H4 (cell line): ENCODE data around the gene KCNQ2. TPM values are rescaled to one million over a fixed set of nuclear protein-coding genes. Genes with fewer than 3 reads are reported as not detected.

Source experiments
- DNase-seq: peaks from one replicate; pipeline ENCODE4 v3.0.0-alpha.2; 2015; ENCODE audit warnings: low spot score
- total RNA-seq: library from RNA; depleted of rRNA; stranded (reverse); fragments of >200 nt; shearing (Covaris generic); gene quantifications from 2 replicates; pipeline ENCODE4 v1.2.3, GENCODE V29; 2014

Gene KCNQ2
- total RNA-seq, 1 experiment from 2014 or later: 6.6 TPM

DNA sequence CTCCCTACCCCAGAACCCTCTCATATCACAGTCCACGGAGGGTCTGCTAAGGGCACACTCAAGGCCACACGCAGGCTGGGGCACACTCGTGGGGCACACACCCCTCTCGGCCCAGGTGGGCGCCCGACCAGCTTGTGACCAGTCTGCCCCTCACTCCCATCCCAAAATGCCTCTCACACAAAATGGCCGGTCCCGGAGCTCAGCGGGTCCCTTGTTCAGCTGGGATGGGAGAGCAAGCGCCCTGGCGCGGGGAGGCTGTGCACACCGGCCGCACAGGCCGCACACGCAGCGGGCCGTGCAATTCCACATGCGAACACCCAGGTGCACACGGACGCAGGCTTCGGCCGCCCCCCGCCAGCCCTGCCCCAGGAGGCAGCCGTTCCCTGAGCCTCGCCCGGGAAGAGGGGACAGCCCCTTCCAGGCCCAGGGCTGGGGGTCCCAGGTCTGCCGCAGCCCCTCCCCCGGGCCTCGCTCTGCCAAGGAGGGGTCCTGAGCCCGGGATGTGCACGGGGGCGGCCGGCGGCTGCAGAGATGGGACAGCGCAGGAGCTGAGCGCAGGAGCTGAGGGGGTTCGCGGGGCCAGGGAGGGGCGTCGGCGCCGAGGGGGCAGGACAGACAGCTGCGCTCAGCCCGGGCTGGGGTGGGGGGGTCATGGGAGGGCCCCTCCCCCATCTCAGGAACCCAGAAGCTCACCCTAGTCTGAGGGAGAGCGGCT, 1.3 kb downstream of the KCNQ2 start:
- DNase-seq: no peak

DNA sequence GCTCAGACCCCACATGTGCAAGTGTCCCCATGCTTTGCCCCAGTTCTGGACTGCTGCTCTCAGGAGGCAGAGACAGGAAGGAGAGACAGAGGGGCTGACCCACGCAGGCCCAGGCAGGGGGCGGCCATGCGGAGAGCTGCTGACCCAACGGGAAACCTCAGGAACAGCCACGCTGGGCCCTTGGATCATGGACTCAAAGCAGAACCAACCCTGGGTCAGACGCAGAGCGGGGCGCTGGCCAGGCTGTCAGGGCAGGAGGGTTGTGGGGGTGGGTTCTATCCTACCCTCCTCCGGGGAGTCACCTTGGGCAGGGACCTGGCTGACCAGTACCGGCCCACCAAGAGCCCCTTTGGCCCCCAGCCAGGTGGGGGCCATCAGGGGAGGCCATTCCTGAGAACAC, 2.0 kb downstream of the KCNQ2 start:
- DNase-seq: no peak

DNA sequence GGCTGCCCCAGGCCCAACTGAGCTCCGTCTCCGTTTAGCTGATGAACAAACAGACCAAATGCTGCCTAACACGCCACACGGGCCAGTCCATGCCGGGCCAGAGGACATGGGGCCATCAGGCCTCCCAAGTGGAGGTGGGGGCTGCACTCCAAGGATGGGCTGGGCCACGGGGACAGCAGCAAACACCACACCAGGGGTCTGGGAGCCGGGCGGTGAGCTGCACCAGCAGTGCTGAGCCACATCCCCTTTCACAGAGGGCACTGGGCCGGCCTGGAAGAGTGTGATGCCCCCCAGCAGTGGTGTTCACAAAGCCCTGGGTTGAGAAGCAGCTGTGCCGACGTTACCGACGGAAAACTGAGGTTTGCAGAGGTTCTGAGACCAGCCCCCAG, 2.7 kb downstream of the KCNQ2 start:
- no peak for DNase-seq

DNA sequence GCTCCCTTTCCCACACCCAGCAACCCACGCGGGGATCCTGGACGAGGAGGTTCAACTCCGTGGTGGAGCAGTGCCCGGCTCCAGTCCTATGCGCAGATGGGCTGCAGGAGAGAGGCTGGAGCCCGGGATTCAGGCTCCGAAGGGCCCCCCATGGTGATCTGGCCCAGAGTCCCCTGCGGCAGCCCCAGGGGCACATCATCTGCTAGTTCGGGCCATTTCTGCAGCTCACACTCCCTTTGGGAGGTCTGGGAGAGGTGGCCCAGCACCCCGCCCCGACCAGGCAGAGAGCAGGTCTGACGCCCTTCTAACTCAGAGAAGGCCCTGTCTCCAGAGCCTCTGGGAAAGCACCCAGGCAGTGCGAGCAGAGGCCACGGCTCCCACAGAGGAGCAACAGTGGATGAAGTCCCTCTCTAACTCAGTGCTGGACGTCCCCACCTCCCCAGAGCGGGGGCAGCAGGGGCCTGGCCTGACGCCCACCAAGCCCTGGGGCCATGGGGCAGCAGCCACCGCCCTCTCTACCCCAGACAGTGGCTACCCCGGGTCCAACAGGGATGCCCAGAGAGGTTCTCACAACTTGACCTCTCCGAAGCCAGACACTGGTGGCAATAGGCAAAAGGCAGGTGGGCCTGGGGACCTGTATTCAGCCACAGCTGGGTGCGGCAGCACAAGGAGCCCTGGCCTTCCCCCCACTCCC, 3.3 kb downstream of the KCNQ2 start:
- no peak for DNase-seq

DNA sequence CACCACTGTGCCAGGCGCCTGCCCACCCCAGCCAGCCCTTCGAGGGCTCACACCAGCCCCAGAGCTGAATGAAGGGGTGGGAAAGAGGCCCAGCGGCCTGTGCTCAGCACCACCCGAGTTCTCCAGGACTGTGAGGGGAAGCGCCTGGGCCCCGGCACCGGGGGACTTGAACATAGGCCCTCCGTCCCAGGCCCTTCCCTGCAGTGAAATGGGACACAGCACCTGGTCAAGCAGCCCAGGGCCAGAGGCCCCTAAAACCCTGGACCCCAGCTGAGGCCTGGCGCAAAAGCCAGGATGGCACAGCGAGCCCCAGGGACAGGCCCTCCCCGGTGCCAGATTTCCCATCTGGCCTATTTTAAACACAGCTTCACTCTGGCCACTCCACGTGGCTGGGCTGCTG, 4.0 kb downstream of the KCNQ2 start:
- no peak for DNase-seq

DNA sequence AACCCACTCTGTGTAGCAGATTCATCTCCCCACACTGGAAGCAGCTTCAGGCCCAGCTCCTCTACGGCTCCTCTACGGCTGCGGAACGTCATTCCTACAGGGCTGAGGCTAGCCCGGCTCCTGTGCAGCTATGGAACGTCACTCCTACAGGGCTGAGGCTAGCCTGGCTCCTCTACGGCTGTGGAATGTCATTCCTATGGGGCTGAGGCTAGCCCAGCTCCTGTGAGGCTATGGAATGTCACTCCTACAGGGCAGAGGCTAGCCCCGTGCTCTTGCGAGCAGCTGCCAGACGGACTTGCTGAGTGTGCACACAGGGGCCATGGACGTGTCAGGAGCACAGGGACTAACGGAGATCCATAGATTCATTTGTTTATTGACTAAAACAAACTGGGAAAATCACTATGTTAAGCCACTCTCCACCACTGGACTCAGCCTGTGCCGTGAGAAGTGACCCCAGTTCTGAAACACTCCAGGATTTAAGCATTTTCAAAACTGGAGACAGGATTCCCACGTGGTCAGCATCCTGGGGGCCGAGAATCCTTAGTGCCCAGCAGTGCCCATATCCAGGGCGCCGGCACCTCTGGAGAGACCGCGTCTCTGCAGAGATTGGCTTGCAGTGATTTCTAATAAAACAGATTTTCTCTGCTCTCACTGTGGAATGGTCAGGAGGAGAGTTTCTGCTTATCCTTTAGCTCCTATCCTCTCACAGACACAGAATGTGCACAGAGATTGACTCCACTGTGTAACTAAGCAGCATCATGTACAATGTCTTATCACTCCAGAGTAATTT, 5.0 kb downstream of the KCNQ2 start:
- no peak for DNase-seq

DNA sequence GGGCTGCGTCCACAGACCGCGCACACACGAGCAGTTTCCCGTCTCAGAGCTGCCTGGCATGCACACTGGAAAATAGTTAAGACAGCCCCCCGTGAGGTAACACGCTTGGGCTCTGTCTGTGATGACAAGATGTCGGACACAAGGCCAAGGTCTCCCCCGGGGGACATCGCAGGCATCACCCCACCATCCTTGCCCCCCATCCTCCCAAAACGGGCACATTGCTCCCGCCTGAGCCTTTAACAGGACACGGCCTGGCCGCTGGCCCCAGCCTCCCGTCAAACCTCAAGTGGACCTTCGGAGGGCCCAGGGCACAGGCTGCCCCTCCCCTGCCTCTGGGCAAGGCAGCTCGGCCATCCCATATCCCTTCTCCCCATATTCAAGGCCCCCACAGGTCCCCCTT, 5.6 kb downstream of the KCNQ2 start:
- DNase-seq: no peak

DNA sequence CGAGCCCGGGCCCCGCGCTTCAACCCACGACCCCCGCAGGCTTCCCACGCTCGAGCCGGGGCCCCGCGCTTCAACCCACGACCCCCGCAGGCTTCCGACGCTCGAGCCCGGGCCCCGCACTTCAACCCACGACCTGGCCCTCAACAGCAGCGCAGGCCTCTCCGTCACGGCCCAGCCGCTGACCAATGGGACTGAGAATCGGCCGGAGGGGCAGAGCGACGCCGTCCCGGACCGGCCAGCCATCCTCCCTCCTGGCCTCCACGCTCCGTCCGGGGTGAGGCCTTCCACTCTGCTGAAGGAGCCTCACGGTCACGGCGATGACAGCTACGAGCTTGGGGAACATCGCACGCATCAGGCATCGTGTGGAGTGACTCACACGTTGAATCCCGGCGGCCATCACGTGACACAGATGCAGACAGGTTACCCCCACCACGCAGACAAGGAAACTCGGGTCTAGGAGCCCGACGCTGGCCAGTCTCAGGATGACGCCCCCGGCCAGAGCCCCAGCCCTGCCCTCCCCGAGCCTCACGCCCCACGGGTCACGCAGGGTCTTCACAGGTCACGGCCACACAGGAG, 6.1 kb downstream of the KCNQ2 start:
- DNase-seq: no peak

DNA sequence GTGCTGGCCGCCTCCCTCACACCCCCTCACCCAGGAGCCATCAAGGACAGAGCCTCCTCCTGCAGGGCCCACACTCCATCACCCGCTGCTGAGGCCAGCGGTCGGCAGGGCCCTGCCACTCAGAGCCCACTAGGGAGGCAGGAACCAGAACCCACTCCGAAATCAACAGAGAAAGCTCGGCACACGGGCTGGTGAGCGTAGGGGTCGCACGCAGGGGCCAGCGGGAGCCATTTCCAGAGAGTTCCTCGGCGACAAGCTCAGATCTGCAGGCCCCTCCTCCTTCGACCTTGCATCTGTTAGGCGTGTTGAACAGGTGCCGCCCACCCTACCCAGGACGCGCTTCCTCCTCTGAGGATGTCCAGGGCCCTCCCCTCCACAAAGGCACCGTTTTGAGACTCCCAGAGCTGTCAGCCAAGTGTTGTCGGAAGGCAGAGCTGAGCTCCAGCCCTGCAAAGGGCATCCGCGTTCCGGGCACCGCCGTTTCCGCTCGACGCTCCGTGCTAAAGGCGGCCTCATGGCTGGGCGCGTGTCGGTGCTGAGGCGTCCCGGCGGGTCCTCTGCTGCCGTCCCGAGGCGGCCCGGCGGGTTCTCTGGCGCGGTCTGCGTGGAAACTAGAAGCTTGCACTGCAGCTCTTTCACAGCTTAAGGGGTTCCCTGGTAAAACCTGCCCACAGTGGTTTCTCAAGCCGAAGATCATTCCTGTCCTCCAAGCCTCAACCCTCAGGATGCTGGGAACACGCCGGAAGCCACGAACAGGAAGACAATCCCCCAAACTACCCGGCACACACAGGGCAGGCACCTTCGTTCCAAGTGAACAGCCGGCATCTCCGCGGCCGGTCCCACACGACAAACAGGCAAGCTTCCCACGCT, 6.8 kb downstream of the KCNQ2 start:
- no peak for DNase-seq

DNA sequence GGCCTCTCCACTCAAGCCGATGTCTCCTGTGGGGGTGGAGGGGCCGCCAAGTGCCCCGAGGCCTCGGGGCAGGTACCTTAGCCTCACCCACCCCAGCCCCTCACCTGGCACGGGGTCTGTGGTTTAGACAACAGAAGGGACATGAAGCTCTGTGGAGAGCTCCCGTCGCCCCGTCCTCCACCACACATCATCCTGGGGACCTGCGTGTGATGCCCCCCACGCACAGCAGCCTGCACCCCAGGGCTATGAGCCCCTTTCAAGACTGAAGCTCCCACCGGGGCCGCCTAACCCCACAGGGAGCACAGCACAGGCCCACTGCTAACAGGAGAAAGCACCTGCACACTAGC, 8.2 kb downstream of the KCNQ2 start:
- no peak for DNase-seq

DNA sequence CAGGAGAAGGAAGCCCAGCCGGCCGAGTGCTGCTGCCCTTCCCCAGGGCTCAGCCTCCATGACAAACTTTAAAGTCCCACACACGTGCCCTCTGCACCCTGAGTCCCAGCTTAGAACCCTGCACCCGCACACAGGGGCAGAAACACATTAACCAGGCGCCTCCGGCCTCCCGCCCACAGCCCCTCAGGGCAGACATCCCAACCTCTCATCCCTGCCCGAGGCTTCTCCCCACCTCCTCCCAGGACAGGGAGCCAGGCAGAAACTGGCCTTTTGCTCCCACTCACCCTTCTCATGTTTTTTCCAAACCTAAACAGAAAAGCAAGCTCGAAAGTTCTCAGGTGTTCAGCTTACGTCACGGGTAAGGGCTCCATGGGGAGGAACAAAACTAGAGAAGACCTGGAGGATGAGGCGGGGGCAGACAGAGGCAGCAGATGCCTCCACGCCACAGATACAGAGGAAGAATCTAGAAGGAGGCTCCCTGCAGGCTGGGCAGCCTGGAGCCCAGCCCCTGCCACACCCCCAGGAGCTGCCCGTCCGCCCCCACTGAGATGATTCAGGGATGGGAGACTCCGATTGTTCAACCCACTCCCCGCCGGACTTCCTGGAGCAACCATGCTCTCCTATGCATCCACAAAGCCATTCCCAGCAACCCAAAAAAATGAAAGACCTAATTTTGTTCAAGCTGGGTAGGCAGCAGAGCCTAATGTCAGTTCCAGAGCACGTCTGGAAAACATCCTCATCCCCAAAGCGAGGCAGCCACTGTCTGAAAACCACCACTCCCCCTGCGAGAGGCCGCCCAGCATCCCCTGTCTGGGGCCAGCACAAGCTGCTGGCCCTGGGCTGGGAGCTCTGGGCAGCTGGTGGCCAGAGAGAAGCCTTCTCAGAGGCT, 8.8 kb downstream of the KCNQ2 start:
- no peak for DNase-seq

DNA sequence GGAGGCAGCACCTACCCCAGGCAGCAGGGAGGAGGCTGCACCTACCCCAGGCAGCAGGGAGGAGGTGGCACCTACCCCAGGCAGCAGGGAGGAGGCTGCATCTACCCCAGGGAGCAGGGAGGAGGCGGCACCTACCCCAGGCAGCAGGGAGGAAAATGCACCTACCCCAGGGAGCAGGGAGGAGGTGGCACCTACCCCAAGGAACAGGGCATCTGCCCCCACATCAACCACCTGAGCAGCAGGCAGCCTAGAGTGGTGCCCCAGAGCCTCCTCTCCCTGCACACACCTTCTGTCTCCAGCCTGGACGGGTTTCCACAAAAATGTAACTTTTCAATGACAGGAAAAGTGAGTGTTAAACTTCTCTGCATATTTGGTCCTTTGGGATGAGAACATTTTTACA, 10.2 kb downstream of the KCNQ2 start:
- no peak for DNase-seq

DNA sequence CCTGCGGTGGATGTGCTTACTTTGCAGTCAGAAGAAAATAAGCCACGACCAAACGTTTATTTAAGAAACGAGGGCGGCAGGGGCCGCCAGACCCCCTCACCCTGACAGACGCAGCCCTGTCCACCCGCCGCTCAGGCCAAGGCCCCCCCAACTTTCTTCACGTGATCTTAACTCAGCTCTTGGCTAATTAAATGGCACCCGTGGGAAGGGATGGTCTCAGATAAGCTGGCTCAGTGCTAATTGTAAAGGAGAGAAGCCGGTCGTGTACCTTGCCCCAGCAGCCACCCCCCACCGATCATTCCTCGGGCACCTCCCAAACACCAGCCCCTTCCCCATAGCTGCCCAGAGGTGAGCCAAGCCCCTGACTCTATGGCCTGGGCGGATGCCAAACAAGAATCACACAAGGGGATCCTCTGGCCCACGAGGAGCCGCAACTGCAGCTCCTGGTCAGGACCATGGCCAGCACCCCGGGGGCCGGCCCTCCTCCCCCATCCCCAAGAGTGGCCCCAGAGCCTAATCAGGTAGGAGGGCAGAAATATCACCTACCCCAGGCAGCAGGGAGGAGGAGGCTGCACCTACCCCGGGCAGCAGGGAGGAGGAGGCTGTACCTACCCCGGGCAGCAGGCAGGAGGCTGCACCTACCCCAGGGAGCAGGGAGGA, 11.2 kb downstream of the KCNQ2 start:
- no peak for DNase-seq

DNA sequence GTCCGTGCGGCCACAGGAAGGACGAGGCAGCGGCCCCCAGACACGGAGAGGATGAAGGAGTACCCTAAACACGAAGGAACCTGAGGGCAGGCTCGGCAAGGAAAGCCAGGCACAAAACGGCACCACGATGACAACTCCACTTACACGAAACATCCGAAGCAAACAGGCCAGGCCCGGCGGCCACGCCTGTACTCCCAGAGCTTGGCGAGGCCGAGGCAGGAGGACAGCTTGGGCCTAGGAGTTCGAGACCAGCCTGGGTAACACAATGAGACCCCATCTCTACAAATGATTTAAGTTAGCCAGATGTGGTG, 13.4 kb downstream of the KCNQ2 start:
- no peak for DNase-seq

DNA sequence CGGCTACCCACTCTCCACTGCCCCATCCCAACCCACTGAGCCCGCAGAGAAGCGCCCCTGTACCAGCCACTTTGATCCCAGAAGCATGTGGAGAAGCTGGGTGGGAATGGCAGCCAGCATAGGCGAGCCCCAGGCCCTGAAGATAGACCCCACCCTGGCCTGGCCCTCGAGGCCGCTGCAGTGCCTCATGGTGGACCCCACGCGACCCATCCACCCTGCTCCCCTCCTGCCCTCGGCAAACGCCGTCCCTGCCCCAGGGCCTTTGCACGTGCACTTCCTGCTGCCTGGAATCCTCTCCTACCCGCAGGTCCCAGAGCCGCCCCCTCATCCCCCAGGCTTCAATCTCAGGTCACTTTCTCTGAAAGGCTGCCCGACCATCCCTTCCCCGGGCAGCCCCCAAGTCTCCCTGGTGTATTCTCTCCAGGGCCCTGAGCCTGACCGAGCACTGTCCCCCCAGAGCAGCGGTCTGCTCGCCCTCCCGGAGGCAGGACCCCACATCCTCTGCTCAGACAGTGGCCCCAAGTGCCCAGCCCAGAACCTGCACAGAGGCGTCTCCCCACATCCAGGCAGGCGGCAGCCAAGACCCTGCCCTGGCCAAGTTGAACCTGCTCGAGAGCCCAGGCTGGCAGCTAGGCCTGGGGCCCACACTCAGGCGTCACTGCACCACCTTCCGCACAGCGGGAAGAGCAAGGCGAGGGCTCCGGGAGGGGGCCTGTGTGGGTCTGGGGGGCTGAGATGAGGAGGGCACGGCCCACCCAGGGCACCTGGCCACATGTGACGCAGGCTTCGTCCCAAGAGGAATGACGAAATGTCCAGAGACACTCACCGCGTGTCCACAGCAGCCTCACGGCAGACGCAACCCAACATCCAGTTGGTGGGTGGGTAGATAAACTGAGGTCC, 14.0 kb downstream of the KCNQ2 start:
- no peak for DNase-seq

DNA sequence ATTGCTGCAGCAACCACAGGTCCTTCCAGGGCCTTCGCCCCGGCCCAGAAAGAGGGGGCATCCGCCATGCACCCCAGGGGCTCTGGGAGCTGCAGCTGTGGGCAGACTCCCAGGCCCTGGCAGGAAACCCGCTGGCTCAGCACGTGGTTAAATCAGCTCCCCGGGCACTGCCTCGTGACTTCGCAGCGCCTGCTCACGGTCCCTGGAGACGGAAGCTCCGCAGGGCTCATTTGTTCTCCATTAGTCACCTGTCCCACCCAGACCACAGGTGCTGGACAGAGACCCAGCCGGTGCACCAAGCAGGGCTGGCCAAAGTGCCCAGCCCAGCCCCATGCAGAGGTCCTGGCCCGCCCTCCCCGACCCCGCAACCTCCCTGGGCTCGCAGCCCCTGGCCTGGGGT, 14.7 kb downstream of the KCNQ2 start:
- DNase-seq: peak; percentile 54

DNA sequence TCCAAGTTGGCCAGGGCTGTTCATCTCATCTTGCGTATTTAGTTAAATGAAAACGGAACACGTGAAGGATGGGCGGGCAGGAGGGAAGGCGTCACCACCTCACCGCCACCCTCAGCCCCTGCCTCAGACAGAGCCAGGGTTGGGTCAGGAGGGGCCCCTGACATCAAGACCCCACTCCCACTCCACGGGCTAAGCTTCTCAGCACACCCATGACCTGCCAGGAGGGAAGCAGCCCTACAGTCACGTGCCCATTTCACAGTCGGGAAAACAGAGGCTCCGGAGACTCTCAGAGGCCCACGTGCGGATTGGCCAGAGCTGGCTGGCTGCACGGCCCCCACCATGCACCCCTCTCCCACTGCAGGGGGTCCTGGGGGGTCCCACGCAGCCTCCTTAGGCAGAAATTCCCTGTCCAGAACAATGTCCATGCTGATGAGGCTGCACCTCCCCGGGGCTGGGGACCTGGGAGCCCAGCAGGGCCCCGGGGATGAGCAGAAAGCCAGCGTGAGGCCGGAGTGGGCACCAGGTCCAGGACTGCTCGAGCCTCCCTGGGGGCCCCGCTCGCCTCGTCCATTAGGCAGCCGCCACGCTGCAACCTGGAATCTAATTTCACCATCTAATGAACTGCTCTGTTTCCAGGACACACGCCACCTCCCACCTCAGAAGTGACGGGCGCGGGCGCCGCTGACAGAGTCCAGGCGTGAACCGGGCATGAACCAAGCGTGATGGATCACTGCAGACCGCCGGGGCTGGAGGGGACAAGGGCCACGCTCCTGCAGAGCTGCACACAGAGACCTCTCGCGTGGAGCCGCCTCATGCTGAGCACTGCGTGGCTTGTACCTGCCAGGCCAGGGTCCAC, 15.8 kb downstream of the KCNQ2 start:
- no peak for DNase-seq

DNA sequence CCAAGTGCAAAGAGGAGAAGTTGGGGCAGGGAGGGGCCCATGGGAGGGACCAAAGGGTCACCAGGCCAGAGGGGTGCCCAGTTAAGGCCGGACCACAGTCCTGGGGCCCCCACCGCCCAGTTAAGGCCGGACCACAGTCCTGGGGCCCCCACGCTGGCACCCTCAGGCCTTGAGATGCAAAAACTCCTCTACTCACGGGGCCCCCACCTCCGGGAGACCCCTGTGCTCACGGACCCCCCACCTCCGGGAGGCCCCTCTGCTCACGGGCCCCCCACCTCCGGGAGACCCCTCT, 16.9 kb downstream of the KCNQ2 start:
- no peak for DNase-seq
